Liver (tissue), 3 donors: ENCODE results near the gene SMTNL2.

Experiments
- EGR1 ChIP-seq, 2 donors: IDR thresholded peaks; 2 replicates each; pipeline ENCODE4 v1.6.1; 2016 to 2018; ENCODE audit warnings: antibody characterized with exemption in 2 of 2, low read depth in 2 of 2
- FOXA1 ChIP-seq: IDR thresholded peaks from 2 replicates; pipeline ENCODE4 v1.6.1; 2016; ENCODE audit warnings: antibody characterized with exemption
- GABPA ChIP-seq, 2 donors: IDR thresholded peaks in 1 of 2; conservative IDR thresholded peaks in 1 of 2; 2 replicates each; pipeline ENCODE4 v1.6.1; 2016; ENCODE audit warnings: antibody characterized with exemption in 2 of 2, mild to moderate bottlenecking in 1 of 2, moderate library complexity in 1 of 2
- MAX ChIP-seq: IDR thresholded peaks from 2 replicates; pipeline ENCODE4 v1.6.1; 2016; ENCODE audit warnings: antibody characterized with exemption
- REST ChIP-seq: IDR thresholded peaks from 2 replicates; pipeline ENCODE4 v1.6.1; 2016; ENCODE audit warnings: antibody characterized with exemption, mild to moderate bottlenecking
- RXRA ChIP-seq, 2 donors: IDR thresholded peaks; 2 replicates each; pipeline ENCODE4 v1.6.1; 2017 to 2018; ENCODE audit warnings: antibody characterized with exemption in 2 of 2, mild to moderate bottlenecking in 1 of 2
- SP1 ChIP-seq: IDR thresholded peaks from 2 replicates; pipeline ENCODE4 v1.6.1; 2018; ENCODE audit warnings: antibody characterized with exemption, mild to moderate bottlenecking
- TAF1 ChIP-seq: conservative IDR thresholded peaks from 2 replicates; pipeline ENCODE4 v1.6.1; 2016; ENCODE audit warnings: antibody characterized with exemption, mild to moderate bottlenecking
- TF ChIP-seq, protein P1 (sequence below): fragments of 150-350 bp; IDR thresholded peaks from 2 replicates; pipeline ENCODE4 v1.5.1; 2017; ENCODE audit warnings: improper control_type of control experiment, low read depth, low read length; ENCODE audit not compliant: missing input control
- TF ChIP-seq, protein P2 (sequence below): IDR thresholded peaks from 2 replicates; pipeline ENCODE4 v1.6.1; 2016; ENCODE audit warnings: antibody characterized with exemption
- donor health status: healthy.
- donor health status: healthy.

DNA sequence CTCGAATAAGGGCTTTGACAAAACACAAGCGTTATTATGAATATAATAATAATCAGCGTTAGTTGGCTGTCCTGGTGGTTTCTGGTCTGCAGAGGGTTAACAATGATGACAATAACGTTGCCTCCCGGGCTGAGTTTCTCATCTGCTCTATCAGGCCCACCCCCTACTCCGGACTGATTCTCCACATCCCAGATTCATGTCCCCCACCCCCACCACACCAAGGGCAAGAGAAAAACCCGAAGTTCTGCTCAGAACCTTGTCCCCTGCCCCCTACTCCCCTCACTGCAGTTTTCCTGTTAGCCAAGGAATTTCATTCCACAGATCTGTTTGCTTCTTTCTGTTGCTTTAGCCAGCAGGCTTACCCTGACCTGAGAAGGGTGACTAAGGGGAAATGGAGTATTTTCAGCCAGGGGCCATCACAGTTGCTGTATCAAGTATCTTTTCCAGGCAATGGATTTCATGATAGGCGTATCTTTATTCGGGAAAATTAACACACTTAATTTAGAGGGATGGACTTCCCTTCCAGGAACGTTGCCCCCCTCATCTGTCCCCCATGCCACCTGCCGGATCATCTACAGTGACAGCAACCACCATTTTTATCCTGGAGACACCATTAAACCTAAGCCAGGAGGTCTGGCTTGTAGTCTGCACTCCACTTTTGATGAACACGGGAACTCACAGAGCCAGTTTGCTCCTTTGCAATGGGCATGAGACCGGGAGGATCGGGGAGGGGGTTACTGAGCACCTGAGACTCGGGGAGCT is 33.4 kb downstream of the SMTNL2 start:
- TF ChIP-seq, protein P1, sequence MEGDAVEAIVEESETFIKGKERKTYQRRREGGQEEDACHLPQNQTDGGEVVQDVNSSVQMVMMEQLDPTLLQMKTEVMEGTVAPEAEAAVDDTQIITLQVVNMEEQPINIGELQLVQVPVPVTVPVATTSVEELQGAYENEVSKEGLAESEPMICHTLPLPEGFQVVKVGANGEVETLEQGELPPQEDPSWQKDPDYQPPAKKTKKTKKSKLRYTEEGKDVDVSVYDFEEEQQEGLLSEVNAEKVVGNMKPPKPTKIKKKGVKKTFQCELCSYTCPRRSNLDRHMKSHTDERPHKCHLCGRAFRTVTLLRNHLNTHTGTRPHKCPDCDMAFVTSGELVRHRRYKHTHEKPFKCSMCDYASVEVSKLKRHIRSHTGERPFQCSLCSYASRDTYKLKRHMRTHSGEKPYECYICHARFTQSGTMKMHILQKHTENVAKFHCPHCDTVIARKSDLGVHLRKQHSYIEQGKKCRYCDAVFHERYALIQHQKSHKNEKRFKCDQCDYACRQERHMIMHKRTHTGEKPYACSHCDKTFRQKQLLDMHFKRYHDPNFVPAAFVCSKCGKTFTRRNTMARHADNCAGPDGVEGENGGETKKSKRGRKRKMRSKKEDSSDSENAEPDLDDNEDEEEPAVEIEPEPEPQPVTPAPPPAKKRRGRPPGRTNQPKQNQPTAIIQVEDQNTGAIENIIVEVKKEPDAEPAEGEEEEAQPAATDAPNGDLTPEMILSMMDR, result no peak
- TF ChIP-seq TAF1 (no peak), SP1 (no peak), REST (no peak), EGR1 (IDR thresholded peaks at IDR 0.05; ENCODE audit: low read depth in 2 of 2) (no peak), FOXA1 (no peak), RXRA (IDR thresholded peaks at IDR 0.05) (no peak), GABPA (IDR thresholded peaks at IDR 0.05 in 1 of 2, conservative IDR thresholded peaks at IDR 0.05 in 1 of 2) (no peak), MAX (no peak)
- TF ChIP-seq, protein P2, sequence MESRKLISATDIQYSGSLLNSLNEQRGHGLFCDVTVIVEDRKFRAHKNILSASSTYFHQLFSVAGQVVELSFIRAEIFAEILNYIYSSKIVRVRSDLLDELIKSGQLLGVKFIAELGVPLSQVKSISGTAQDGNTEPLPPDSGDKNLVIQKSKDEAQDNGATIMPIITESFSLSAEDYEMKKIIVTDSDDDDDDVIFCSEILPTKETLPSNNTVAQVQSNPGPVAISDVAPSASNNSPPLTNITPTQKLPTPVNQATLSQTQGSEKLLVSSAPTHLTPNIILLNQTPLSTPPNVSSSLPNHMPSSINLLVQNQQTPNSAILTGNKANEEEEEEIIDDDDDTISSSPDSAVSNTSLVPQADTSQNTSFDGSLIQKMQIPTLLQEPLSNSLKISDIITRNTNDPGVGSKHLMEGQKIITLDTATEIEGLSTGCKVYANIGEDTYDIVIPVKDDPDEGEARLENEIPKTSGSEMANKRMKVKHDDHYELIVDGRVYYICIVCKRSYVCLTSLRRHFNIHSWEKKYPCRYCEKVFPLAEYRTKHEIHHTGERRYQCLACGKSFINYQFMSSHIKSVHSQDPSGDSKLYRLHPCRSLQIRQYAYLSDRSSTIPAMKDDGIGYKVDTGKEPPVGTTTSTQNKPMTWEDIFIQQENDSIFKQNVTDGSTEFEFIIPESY, result no peak
